ENCODE data around the gene ZNF425.

GRCh38 chr7:149087376-149087775 lies 38.7 kb downstream of the ZNF425 start:
- TF ChIP-seq CTCF (IDR thresholded peaks at IDR 0.05; ENCODE audit: insufficient read depth, low read length) (no peak), REST (IDR thresholded peaks at IDR 0.05; ENCODE audit: insufficient replicate concordance, low read depth) (no peak), GABPA (IDR thresholded peaks at IDR 0.05; ENCODE audit: low read depth) (no peak)
